NCI-H446 treated with DMSO at 0.1 percent for 48 hours (cell line): Measurements from ENCODE around the gene ENPP7.

Source experiments
- DNase-seq: peaks from one replicate; lab custom pipeline; 2025; lab: John Stamatoyannopoulos, UW

ENPP7 gene

GRCh38 chr17:79778504-79779083 lies 47.9 kb downstream of the ENPP7 start:
- DNase-seq, result no peak

- DNase-seq, result no peak
These were observed 48.4 kb downstream of the ENPP7 start for GRCh38 chr17:79779084-79779529.

GRCh38 chr17:79779661-79780365 lies 49.1 kb downstream of the ENPP7 start:
- DNase-seq, result no peak

GRCh38 chr17:79781012-79781650 lies 50.4 kb downstream of the ENPP7 start:
- no peak for DNase-seq

GRCh38 chr17:79781736-79782575 lies 51.2 kb downstream of the ENPP7 start:
- no peak for DNase-seq

- DNase-seq, result no peak
These were observed 53.1 kb downstream of the ENPP7 start for GRCh38 chr17:79783891-79784290.

- DNase-seq, result no peak
These were observed 53.7 kb downstream of the ENPP7 start for GRCh38 chr17:79784353-79785016.

GRCh38 chr17:79785017-79785899 lies 54.5 kb downstream of the ENPP7 start:
- DNase-seq, result no peak

- DNase-seq, result no peak
These were observed 55.4 kb downstream of the ENPP7 start for GRCh38 chr17:79785900-79786810.

GRCh38 chr17:79786930-79787643 lies 56.3 kb downstream of the ENPP7 start:
- no peak for DNase-seq

- DNase-seq, result no peak
These were observed 57.7 kb downstream of the ENPP7 start for GRCh38 chr17:79788455-79788854.

GRCh38 chr17:79788989-79789942 lies 58.5 kb downstream of the ENPP7 start:
- DNase-seq, result no peak

- DNase-seq, result peak; percentile 10
These were observed 59.4 kb downstream of the ENPP7 start for GRCh38 chr17:79789943-79790804.

- DNase-seq, result no peak
These were observed 60.3 kb downstream of the ENPP7 start for GRCh38 chr17:79790805-79791734.

GRCh38 chr17:79791735-79792161 lies 61.0 kb downstream of the ENPP7 start:
- no peak for DNase-seq
